Common myeloid progenitor, CD34-positive (primary cell): ENCODE data around the gene CEMIP.
A peak's percentile ranks its signal among the peaks of the same experiment; 100 is the strongest.

Experiments
- CTCF ChIA-PET: fragments of 350-600 bp; sonication (Branson Sonifier 250); formaldehyde crosslinking; loops from one replicate; lab custom pipeline; 2021; ENCODE audit warnings: antibody characterized with exemption; lab: Charles Lee
- POLR2A ChIA-PET: fragments of 350-600 bp; sonication (Branson Sonifier 250); formaldehyde crosslinking; loops from one replicate; lab custom pipeline; 2021; ENCODE audit warnings: antibody characterized with exemption; lab: Charles Lee
- DNase-seq, 3 donors: peaks; one replicate each; pipeline versions ENCODE4 v3.0.0 to v3.0.0-alpha.2; 2013
- H3K27ac ChIP-seq, 2 experiments: 1 replicate in 1 of 2; 2 replicates in 1 of 2; pipeline ENCODE4 v1.7.0; 2013; ENCODE audit warnings: inconsistent platforms in 2 of 2, low read length in 2 of 2, mild to moderate bottlenecking in 2 of 2, low read depth in 1 of 2, moderate library complexity in 1 of 2; ENCODE audit not compliant: severe bottlenecking in 2 of 2, insufficient read depth in 1 of 2, poor library complexity in 1 of 2
- H3K27me3 ChIP-seq, 5 experiments: replicated peaks in 2 of 5; 1 replicate in 3 of 5; 2 replicates in 2 of 5; pipeline versions ENCODE4 v1.6.1 to v1.7.0; 2013; ENCODE audit warnings: low read length in 4 of 5, mild to moderate bottlenecking in 2 of 5, moderate library complexity in 2 of 5, inconsistent platforms in 1 of 5; ENCODE audit not compliant: insufficient read depth in 5 of 5, control insufficient read depth in 4 of 5
- H3K36me3 ChIP-seq, 4 experiments: 1 replicate in 2 of 4; 2 replicates in 2 of 4; pipeline versions ENCODE4 v1.6.1 to v1.7.0; 2013; ENCODE audit warnings: low read length in 3 of 4, control low read depth in 1 of 4, mild to moderate bottlenecking in 1 of 4; ENCODE audit not compliant: control insufficient read depth in 4 of 4, insufficient read depth in 4 of 4
- H3K4me1 ChIP-seq, 4 experiments: 1 replicate in 3 of 4; 2 replicates in 1 of 4; pipeline versions ENCODE4 v1.6.1 to v1.7.1; 2013; ENCODE audit warnings: low read length in 3 of 4, mild to moderate bottlenecking in 3 of 4, control low read depth in 1 of 4, inconsistent platforms in 1 of 4, moderate library complexity in 1 of 4; ENCODE audit not compliant: control insufficient read depth in 4 of 4, insufficient read depth in 4 of 4; ENCODE audit errors: control extremely low read depth in 1 of 4
- H3K4me3 ChIP-seq, 7 experiments: 1 replicate in 4 of 7; 2 replicates in 3 of 7; pipeline versions ENCODE4 v1.5.1 to v1.7.0; 2013; ENCODE audit warnings: mild to moderate bottlenecking in 7 of 7, low read length in 6 of 7, moderate library complexity in 6 of 7, inconsistent platforms in 2 of 7, low read depth in 2 of 7, control low read depth in 1 of 7; ENCODE audit not compliant: insufficient read depth in 4 of 7, control insufficient read depth in 1 of 7; ENCODE audit errors: extremely low read depth in 1 of 7
- H3K9me3 ChIP-seq, 5 experiments: 1 replicate in 4 of 5; 2 replicates in 1 of 5; pipeline versions ENCODE4 v1.6.1 to v1.7.1; 2013; ENCODE audit warnings: low read length in 4 of 5, mild to moderate bottlenecking in 2 of 5, inconsistent platforms in 1 of 5, low read depth in 1 of 5, moderate library complexity in 1 of 5; ENCODE audit not compliant: control insufficient read depth in 4 of 5, insufficient read depth in 2 of 5; ENCODE audit errors: control extremely low read depth in 1 of 5
- WGBS: methylation state at CpG from one replicate; pipeline ENCODE4 v1.1.5; 2013; ENCODE audit not compliant: insufficient coverage; 5-methylcytosine and 5-hydroxymethylcytosine counted together

Gene CEMIP

DNA sequence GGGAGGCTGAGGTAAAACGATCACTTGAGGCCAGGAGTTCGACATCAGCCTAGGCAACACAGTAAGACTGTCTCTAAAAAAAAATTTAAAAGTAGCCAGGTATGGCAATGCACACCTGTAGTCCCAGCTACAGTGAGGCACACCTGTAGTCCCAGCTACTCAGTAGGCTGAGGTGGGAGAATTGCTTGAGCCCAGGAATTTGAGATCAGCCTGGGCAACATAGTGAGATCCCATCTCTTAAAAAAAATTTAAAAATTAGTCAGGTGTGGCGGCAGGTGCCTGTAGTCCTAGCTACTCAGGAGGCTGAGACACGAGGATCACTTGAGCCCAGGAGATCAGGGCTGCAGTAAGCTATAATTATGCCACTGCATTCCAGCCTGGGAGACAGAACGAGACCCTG lies 203.7 kb downstream of the CEMIP start:
- Histone ChIP-seq H3K9me3 (no peaks in the 10 kb centered on the region), H3K4me3 (no peak overlapping the region), H3K27me3 (no peaks in the 10 kb centered on the region), H3K27ac (no peak overlapping the region), H3K36me3 (peaks cover 5 to 34% (median 21%) of the 10 kb centered on the region in 4 experiments), H3K4me1 (peaks cover 1 to 38% (median 24%) of the 10 kb centered on the region in 4 experiments)
- WGBS, result 100% methylated on average over 3 of the region's 5 CpGs
- DNase-seq, result no peak
- POLR2A ChIA-PET, result no interaction called here
- CTCF ChIA-PET, result no interaction called here

- CTCF ChIA-PET, result interaction anchor here (1.3 kb wide), 2 partner anchors 16 to 124 kb away, joined by 3 read pairs; no protein-coding TSS in a partner anchor
Measured at GRCh38 chr15:80984856-80985255, 205.7 kb downstream of the CEMIP start.

DNA sequence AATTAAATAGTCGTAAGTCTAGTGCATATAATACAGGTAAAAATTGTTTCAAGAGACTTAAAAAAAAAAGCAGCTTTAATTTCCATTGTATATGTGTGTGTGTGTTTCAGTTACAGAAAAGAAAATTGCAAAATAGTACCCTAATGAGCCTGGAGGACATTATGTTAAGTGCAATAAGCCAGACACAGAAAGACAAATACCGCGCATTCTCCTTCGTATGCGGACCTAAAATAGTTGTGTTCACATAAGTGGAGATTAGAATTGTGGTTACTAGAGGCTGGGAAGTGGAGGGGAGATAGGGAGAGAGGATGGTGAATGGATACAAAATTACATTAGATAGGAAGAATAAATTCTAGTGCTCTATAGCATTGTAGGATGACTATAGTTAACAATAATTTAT lies 206.8 kb downstream of the CEMIP start:
- Histone ChIP-seq H3K27me3 (no peaks in the 10 kb centered on the region), H3K4me1 (peaks cover 15 to 61% (median 44%) of the 10 kb centered on the region in 4 experiments), H3K9me3 (no peaks in the 10 kb centered on the region), H3K27ac (no peak overlapping the region), H3K4me3 (no peak overlapping the region), H3K36me3 (peaks cover 0 to 6% (median 1%) of the 10 kb centered on the region in 4 experiments)
- no peak for DNase-seq
- ChIA-PET POLR2A (interaction anchor here (0.6 kb wide), 1 partner anchor 34 kb away, joined by 5 read pairs; no protein-coding TSS in a partner anchor), CTCF (interaction anchor here (1.0 to 1.3 kb wide), 2 partner anchors 9 to 17 kb away, joined by 3 read pairs; no protein-coding TSS in a partner anchor)
- no CpG with 5 or more reads among the region's 5 CpGs for WGBS

More at GRCh38 chr15:80984856-80985255, 205.7 kb downstream of the CEMIP start:
- peak; percentile 81 to 95 (median 93) for DNase-seq
- POLR2A ChIA-PET, result no interaction called here
- peak overlapping the region in 5 of 7 experiments; percentile 10 to 67 (median 44) for H3K4me3 ChIP-seq
- no peaks in the 10 kb centered on the region for H3K27me3 ChIP-seq
- peak overlapping the region; percentile 76 to 84 for H3K27ac ChIP-seq
- peaks cover 0 to 15% (median 6%) of the 10 kb centered on the region in 4 experiments for H3K36me3 ChIP-seq
- peaks cover 12 to 53% (median 37%) of the 10 kb centered on the region in 4 experiments for H3K4me1 ChIP-seq
- WGBS, result 0% methylated on average over 7 of the region's 9 CpGs
- no peaks in the 10 kb centered on the region for H3K9me3 ChIP-seq

- H3K4me1 ChIP-seq, result peaks cover 15 to 66% (median 48%) of the 10 kb centered on the region in 4 experiments
- 100% methylated on average over 1 of the region's 1 CpG for WGBS
Measured at GRCh38 chr15:80986487-80986886, 207.3 kb downstream of the CEMIP start.

DNA sequence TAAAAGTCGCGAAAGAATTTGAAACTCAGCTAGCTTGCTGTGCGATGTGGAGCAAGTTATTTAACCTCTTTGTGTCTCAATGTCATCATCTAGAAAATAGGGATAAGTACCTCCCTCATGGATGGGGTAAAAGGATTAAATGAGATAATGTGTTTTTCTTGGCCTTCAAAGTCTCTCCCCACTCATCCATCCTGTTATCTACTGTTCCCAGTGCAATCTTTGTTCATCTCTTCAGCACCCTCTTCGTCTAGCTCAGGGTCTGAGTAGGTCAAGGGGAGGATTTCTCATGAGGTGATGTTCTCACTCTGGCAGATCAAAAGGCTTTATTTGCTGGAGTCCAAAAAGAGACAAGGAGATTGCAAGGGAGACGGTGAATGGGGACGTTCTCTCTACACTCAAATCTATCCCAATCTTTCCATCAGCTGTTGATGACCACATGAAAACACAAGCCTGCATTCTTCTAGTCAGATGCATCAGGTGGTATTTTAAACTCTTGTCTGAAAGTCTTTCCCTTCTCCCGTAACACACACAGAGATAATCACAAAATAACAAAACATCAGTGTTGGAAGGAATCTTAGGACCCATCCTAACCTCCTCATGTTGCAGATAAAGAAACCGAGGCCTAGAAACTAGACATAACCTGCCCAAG lies 209.1 kb downstream of the CEMIP start:
- WGBS, result 89% methylated on average over 6 of the region's 8 CpGs
- POLR2A ChIA-PET, result interaction anchor here (0.6 kb wide), 1 partner anchor 1301 kb away, joined by 3 read pairs; no protein-coding TSS in a partner anchor
- no peaks in the 10 kb centered on the region for H3K27me3 ChIP-seq
- DNase-seq, result no peak
- H3K4me1 ChIP-seq, result peaks cover 15 to 62% (median 51%) of the 10 kb centered on the region in 4 experiments
- CTCF ChIA-PET, result interaction anchor here (1.0 to 2.0 kb wide), 6 partner anchors 9 to 278 kb away, joined by 3 to 4 read pairs (median 4); no protein-coding TSS in a partner anchor
- peak overlapping the region in 1 of 2 experiments; percentile 4 for H3K27ac ChIP-seq
- no peaks in the 10 kb centered on the region for H3K9me3 ChIP-seq
- H3K36me3 ChIP-seq, result no peaks in the 10 kb centered on the region
- H3K4me3 ChIP-seq, result peak overlapping the region in 6 of 7 experiments; percentile 82 to 99 (median 92)

More at GRCh38 chr15:80986487-80986886, 207.3 kb downstream of the CEMIP start:
- H3K27me3 ChIP-seq, result no peaks in the 10 kb centered on the region
- peaks cover 0 to 6% (median 1%) of the 10 kb centered on the region in 4 experiments for H3K36me3 ChIP-seq
- POLR2A ChIA-PET, result interaction anchor here (0.6 kb wide), 1 partner anchor 33 kb away, joined by 5 read pairs; no protein-coding TSS in a partner anchor
- H3K4me3 ChIP-seq, result no peak overlapping the region
- H3K27ac ChIP-seq, result no peak overlapping the region
- no peak for DNase-seq
- no peaks in the 10 kb centered on the region for H3K9me3 ChIP-seq
- CTCF ChIA-PET, result interaction anchor here (1.0 kb wide), 2 partner anchors 9 to 280 kb away, joined by 3 to 4 read pairs; no protein-coding TSS in a partner anchor

GRCh38 chr15:80989081-80989517 lies 209.9 kb downstream of the CEMIP start:
- H3K36me3 ChIP-seq, result no peaks in the 10 kb centered on the region
- ChIA-PET POLR2A (interaction anchor here (0.6 kb wide), 1 partner anchor 255 kb away, joined by 3 read pairs; no protein-coding TSS in a partner anchor), CTCF (interaction anchor here (1.2 to 2.0 kb wide), 3 partner anchors 9 to 277 kb away, joined by 4 read pairs; no protein-coding TSS in a partner anchor)
- 0% methylated on average over 6 of the region's 7 CpGs for WGBS
- no peak for DNase-seq
- no peaks in the 10 kb centered on the region for H3K9me3 ChIP-seq
- H3K27ac ChIP-seq, result peak overlapping the region; percentile 74 to 91
- H3K4me1 ChIP-seq, result peaks cover 15 to 61% (median 49%) of the 10 kb centered on the region in 4 experiments
- no peaks in the 10 kb centered on the region for H3K27me3 ChIP-seq
- H3K4me3 ChIP-seq, result peak overlapping the region; percentile 82 to 99 (median 94)
